Measurements from ENCODE around the gene CCR5.
A peak's percentile ranks its signal among the peaks of the same experiment; 100 is the strongest.

CCR5 gene

GRCh38 chr3:46359733-46360493 is 10.8 kb upstream of the CCR5 start:
- DNase-seq (ENCODE audit: low read depth): no peak

- DNase-seq (ENCODE audit: low read depth): no peak
Measured at GRCh38 chr3:46360907-46361306, 9.8 kb upstream of the CCR5 start.

- no peak for DNase-seq (ENCODE audit: low read depth)
Measured at GRCh38 chr3:46361408-46362283, 9.1 kb upstream of the CCR5 start.

GRCh38 chr3:46365041-46365440 is 5.7 kb upstream of the CCR5 start:
- DNase-seq (ENCODE audit: low read depth): no peak

DNA sequence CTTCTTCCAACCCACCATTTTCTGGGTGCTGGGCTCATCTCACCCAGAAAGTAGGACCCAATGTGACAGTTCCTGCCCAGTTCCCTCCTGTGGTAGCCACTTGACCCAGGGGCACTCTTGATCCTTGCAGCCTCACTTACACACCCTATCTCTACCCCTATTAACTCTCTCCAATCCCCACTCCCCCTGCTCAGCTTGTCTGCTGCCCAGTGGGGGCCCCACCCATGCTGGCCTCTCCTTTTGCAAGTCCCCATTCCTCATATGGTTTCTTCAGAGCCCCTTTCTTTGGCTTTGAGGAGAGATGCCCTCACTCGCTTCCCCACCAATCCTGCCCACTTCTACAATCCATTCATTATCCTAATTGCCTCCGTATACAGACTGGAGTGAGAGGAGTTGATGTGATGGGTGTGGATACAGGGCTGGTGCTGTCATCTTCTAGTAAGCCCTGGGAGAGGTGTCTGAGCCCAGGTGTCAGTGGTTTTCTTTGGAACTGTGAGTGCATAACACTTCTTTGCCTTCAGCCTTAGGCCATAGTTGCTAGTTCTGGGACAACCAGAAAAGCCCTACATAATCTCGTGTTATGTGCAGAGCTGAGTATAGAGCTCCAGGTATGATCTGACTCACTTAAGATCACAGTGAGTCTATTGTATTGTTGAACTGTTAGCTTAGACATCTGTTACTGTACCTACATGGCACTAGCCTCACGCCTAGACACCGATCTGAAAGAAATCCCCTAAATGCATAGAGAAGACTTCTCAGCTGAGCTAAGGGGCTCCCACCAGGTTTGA is 4.8 kb upstream of the CCR5 start:
- DNase-seq (ENCODE audit: low read depth): no peak

GRCh38 chr3:46367811-46368210 is 2.9 kb upstream of the CCR5 start:
- DNase-seq (ENCODE audit: low read depth): no peak

GRCh38 chr3:46368569-46368968 is 2.2 kb upstream of the CCR5 start:
- DNase-seq (ENCODE audit: low read depth): peak; percentile 20

DNA sequence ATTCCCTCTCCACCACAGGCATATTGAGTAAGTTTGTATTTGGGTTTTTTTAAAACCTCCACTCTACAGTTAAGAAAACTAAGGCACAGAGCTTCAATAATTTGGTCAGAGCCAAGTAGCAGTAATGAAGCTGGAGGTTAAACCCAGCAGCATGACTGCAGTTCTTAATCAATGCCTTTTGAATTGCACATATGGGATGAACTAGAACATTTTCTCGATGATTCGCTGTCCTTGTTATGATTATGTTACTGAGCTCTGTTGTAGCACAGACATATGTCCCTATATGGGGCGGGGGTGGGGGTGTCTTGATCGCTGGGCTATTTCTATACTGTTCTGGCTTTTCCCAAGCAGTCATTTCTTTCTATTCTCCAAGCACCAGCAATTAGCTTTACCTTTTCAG is 1.6 kb upstream of the CCR5 start:
- DNase-seq (ENCODE audit: low read depth): no peak

- no peak for DNase-seq (ENCODE audit: low read depth)
Measured at GRCh38 chr3:46369675-46370132, 1.0 kb upstream of the CCR5 start.

DNA sequence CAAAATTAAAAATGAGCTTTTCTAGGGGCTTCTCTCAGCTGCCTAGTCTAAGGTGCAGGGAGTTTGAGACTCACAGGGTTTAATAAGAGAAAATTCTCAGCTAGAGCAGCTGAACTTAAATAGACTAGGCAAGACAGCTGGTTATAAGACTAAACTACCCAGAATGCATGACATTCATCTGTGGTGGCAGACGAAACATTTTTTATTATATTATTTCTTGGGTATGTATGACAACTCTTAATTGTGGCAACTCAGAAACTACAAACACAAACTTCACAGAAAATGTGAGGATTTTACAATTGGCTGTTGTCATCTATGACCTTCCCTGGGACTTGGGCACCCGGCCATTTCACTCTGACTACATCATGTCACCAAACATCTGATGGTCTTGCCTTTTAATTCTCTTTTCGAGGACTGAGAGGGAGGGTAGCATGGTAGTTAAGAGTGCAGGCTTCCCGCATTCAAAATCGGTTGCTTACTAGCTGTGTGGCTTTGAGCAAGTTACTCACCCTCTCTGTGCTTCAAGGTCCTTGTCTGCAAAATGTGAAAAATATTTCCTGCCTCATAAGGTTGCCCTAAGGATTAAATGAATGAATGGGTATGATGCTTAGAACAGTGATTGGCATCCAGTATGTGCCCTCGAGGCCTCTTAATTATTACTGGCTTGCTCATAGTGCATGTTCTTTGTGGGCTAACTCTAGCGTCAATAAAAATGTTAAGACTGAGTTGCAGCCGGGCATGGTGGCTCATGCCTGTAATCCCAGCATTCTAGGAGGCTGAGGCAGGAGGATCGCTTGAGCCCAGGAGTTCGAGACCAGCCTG is 984 bp downstream of the CCR5 start:
- DNase-seq (ENCODE audit: low read depth): no peak

GRCh38 chr3:46372492-46373359 is 2.0 kb downstream of the CCR5 start:
- DNase-seq (ENCODE audit: low read depth): no peak

GRCh38 chr3:46374755-46375154 is 4.0 kb downstream of the CCR5 start:
- DNase-seq (ENCODE audit: low read depth): no peak

DNA sequence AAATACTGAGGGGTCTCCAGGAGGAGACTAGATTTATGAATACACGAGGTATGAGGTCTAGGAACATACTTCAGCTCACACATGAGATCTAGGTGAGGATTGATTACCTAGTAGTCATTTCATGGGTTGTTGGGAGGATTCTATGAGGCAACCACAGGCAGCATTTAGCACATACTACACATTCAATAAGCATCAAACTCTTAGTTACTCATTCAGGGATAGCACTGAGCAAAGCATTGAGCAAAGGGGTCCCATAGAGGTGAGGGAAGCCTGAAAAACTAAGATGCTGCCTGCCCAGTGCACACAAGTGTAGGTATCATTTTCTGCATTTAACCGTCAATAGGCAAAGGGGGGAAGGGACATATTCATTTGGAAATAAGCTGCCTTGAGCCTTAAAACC is 4.5 kb downstream of the CCR5 start:
- DNase-seq (ENCODE audit: low read depth): no peak

DNA sequence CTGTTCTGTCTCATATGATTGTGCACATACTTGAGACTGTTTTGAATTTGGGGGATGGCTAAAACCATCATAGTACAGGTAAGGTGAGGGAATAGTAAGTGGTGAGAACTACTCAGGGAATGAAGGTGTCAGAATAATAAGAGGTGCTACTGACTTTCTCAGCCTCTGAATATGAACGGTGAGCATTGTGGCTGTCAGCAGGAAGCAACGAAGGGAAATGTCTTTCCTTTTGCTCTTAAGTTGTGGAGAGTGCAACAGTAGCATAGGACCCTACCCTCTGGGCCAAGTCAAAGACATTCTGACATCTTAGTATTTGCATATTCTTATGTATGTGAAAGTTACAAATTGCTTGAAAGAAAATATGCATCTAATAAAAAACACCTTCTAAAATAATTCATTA is 5.1 kb downstream of the CCR5 start:
- DNase-seq (ENCODE audit: low read depth): no peak

DNA sequence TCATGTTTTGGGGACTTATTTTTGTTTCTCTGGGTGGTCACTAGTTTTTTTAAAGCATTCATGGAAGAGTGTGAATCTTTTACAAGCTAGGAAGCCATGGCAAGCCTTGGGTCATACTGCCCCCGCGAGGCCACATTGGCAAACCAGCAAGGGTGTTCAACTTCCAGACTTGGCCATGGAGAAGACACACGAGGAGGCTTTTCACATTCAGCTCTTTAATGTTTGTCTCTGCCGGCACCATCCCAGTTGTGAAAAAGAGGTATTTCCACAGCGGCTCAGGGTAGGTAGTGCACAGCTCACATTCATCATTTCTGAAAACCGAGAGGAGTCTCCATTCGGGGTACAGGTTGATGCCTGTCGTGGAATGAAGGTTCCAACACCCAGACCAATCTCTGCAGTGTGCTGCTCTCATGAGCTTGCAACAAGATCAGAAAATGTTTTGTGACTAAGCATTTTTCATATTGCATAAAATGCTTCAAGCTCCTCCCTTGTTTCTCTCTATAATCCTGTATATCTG is 7.7 kb downstream of the CCR5 start:
- DNase-seq (ENCODE audit: low read depth): peak; percentile 37

- no peak for DNase-seq (ENCODE audit: low read depth)
Measured at GRCh38 chr3:46380471-46381221, 9.9 kb downstream of the CCR5 start.

DNA sequence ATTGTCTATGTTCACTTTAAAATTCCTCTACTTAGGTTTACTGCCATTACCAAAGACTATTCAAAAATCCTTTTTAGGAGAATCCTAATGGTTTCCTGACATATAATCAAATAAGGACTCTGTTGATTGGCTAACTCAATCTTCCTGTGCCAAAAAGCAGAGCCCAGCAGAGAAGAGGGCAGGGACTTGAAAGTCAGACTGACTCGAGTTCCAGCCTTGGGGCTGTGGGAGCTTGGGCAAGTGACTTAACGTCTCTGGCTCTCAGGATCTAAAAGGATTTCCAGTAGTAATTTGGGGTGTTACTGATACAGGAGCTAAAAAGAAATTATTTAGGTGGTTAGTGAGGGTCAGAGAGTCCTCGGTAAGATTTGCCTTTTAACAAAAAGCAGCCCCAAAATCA is 10.9 kb downstream of the CCR5 start:
- DNase-seq (ENCODE audit: low read depth): no peak

DNA sequence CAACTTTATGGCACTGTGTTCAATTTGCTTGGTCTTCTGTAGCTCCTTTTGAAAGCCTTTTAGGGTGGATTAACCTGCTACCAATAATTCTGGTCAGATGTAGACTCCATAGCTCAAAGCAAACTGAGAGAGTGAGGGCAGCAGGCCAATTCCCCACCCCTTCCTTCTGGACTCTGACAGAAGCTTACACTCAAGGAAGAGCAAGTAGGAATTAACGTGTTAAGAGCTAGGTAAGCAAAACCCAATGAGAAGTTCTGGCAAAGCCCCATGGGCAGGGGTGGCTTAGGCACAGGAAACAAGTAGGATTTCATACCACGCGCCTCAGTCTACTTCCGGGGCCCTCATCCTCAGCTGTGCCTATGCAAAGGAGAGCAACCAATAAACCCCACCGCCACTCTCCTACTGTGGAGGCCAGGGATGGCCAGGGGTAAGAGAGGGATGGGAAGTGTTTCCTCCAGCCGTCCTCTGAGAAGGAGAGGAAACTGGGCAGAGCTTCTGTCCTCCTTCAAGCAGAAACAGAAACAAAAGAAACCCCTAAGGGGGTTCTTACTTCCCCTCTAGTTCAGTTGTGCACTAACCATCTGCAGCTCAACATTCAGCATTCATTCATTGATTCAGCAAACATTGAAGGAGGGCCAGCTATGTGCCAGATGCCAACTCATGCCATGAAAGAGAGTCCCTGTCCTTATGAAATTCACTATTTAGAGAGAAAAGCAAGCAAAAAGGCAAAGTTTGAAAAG is 12.6 kb downstream of the CCR5 start:
- no peak for DNase-seq (ENCODE audit: low read depth)

DNA sequence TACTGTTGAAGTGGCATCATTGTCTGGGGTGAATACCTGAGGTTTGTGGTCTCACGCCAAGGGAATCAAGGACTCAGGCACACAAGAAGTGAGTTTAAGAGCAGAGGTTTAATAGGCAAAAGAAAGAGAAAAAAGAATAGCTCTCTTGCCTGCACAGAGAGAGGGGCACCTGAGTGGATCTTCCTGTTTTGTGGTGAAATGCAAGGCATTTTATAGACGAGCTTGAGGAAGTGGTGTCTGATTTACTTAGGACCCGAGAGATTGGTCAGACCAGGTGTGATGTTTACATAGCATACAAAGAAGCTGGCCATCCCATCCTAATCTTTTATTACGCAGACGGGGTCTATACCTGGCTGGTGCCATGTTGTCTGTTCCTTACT is 13.2 kb downstream of the CCR5 start:
- DNase-seq (ENCODE audit: low read depth): no peak
